22Rv1 (cell line): ENCODE measurements around the gene OPRL1.
A peak's percentile ranks its signal among the peaks of the same experiment; 100 is the strongest.

ENCODE experiments used
- CTCF ChIP-seq: fragments of 450-650 bp; IDR thresholded peaks from 2 replicates; pipeline ENCODE4 v1.5.1; 2017; ENCODE audit warnings: mild to moderate bottlenecking
- ZFX ChIP-seq: fragments of 450-650 bp; IDR thresholded peaks from 2 replicates; pipeline ENCODE4 v1.6.1; 2017; ENCODE audit warnings: antibody characterized with exemption, borderline replicate concordance

DNA sequence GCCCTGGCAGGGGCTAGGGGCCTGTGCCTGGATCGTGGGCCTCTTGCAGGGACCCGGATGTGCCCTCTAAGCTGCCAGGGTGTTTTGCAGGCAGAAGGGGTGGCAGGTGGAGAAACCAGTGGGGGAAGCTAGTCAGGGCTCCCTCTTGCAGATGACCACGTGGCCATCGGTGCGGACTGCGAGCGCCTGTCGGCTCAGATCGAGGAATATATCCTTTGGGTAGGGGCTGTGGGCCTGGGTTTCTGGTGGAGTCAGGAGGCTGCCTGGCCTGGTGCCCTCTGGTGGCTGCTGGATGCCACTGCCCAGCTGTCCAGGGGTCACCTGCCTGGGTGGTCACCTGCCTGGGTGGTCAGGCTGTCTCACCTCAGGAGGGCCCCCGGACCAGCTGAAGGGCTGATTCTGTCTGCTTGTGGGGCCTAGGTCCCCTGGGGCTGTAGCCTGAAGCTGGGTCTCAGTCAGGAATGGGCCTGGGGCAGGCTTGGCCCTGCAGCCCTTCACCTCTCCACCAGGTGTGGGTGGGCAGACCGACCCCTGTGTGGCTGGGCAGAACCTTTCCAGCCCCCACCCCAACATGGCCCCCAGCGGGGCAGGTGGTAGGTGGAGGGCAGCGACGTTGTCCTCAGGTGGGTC is 10.2 kb upstream of the OPRL1 start:
- TF ChIP-seq CTCF (peak; percentile 86), ZFX (no peak)
